Esophagus (tissue), 2 donors: ENCODE data around the gene RIOK2. TPM values are rescaled to one million over a fixed set of nuclear protein-coding genes. Genes with fewer than 3 reads are reported as not detected.

Source experiments
- H3K27ac ChIP-seq, 2 donors: one replicate each; pipeline ENCODE4 v1.5.1; 2013; ENCODE audit warnings: low read depth in 2 of 2, mild to moderate bottlenecking in 2 of 2, inconsistent platforms in 1 of 2, low read length in 1 of 2, moderate library complexity in 1 of 2
- H3K27me3 ChIP-seq, 2 donors: one replicate each; pipeline ENCODE4 v1.6.1; 2013; ENCODE audit warnings: low read length in 2 of 2, control low read depth in 1 of 2, mild to moderate bottlenecking in 1 of 2; ENCODE audit not compliant: insufficient read depth in 2 of 2, control insufficient read depth in 1 of 2
- H3K36me3 ChIP-seq, 2 donors: one replicate each; pipeline ENCODE4 v1.6.1; 2013; ENCODE audit warnings: low read length in 1 of 2; ENCODE audit not compliant: control insufficient read depth in 2 of 2, insufficient read depth in 2 of 2
- H3K4me1 ChIP-seq, 2 donors: one replicate each; pipeline ENCODE4 v1.6.1; 2013; ENCODE audit warnings: low read length in 1 of 2; ENCODE audit not compliant: control insufficient read depth in 2 of 2, insufficient read depth in 2 of 2
- H3K4me3 ChIP-seq, 2 donors: one replicate each; pipeline ENCODE4 v1.5.1; 2013; ENCODE audit warnings: low read length in 2 of 2, mild to moderate bottlenecking in 2 of 2, low read depth in 1 of 2, moderate library complexity in 1 of 2
- H3K9me3 ChIP-seq, 2 donors: one replicate each; pipeline ENCODE4 v1.6.1; 2013; ENCODE audit warnings: mild to moderate bottlenecking in 2 of 2, low read depth in 1 of 2, low read length in 1 of 2, moderate library complexity in 1 of 2; ENCODE audit not compliant: control insufficient read depth in 2 of 2, insufficient read depth in 1 of 2
- WGBS, 2 donors: extraction: QIAGEN DNeasy Blood & Tissue Kit; methylation state at CpG; one replicate each; pipeline ENCODE4 v1.1.7; 2013; 5-methylcytosine and 5-hydroxymethylcytosine counted together
- polyA plus RNA-seq, 2 donors: library from polyadenylated mRNA; stranded (reverse); fragments of 200-250 nt; gene quantifications; one replicate each; pipeline ENCODE4 v1.2.3, GENCODE V29; 2013
- donor health status: healthy with polysubstance abuse.
- donor health status: Bipolar disorder and iron deficiency.

Gene RIOK2
- 10 to 100 TPM in 1 of 2 donors, 1 to 10 TPM in 1; 7.0 to 10.2 TPM for polyA plus RNA-seq

DNA sequence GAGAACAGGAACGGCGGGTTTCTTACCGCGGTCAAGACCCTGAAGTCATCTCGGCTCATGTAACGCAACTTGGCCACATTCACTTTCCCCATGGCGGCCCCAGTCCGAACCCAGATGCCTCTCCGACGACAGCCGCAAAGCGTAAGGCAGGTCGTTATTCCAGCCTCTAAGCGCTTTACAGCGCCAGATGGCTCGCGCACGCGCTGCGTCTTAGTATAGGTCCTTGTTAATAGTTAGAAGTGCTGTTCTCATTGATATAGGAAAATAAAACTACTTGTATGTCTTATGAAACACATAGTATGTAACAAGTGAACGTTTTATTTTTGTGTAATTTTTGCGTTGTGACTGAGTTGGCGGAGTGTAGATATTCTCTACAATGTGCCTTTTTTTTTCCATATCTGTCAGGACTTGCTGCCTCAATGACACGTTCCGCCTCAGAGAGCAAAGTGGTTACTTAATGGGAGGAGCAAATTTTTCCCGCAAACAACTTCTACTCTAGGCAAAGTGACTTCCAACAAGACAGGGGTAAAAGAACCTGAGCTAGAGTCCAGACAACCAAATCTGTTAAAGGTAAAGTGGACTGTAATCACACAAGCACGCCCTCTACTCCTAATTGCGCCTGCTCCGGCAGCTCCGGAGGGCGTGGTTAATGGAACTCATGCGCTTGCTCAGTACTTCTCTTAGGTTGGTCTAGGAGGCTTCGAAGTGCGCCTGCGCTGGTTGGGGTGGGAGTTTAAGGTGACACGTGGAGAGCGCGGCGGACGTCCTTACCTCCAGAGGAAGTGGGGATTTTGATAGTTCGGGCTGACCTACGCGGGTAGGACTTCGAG is at the start of gene RIOK2:
TSS of gene RIOK2 (minus strand) at position 148 of the 830 bp plus-strand sequence. CDS start at position 92, 56 bp downstream.
- Histone ChIP-seq H3K9me3 (no peaks in the 10 kb centered on the region), H3K36me3 (peaks cover 2 to 6% of the 10 kb centered on the region in 2 donors), H3K4me1 (no peaks in the 10 kb centered on the region), H3K27me3 (no peaks in the 10 kb centered on the region), H3K4me3 (peak within 1 kb of the TSS; percentile 80 to 97), H3K27ac (peak within 1 kb of the TSS; percentile 86 to 90)
- WGBS, 2 donors = 0% methylated on average over 44 of the region's 44 CpGs

DNA sequence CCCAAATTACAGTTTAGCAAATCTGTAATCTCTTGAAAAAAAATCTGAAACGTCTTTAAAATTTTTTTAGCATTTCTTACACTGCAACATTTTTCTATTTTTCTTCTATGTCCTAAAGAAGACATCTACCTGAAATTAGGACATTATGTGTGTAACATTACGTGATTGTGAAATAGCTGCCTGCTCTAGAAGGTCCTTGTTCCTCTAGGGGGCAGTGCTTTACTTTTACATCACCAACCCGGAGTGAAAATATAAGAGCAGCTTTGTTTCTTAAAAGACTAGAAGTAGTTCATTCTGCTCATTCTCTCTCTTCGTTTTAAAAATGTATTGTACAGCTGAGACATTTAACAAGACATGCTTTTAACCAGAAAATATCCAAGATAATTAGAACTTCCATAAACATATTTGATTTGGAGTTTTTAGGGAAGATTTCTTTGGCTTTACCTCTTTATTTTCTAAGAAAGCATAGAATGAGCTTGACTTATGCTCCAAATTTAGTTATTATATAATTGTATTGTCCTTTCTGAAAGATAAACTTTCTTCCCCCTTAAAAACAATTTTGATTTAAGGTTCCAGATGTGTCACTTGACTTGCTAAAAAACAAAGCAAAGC is 48.1 kb upstream of the RIOK2 start:
- no peaks in the 10 kb centered on the region for H3K36me3 ChIP-seq

DNA sequence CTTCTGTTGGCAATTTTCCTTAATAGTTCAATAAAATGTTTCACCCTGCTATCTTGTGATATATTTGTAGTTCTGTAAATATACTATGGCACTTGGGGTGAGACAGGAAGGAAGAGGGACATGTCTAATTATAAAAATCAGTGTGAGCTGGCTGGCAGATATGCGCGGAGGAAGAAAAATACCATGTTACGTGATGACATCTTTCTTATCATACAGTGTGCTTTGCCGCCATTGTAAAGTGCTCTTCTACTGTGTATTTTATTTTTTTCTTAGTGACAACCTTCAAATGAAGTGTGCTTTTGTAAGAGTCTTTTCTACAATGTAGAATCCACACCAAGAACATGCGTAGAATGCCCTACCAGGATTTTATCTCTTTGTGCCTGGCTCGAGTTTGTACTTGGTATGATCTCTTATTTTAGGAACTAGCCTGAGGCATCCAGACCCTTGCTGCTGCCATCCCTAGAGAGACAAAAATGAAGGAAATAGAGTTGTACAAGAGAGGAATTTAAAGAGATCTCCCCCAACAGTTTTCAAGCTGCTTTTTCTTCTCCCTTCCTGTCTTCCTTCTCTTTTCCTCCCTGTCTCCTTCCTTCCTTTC is 46.7 kb upstream of the RIOK2 start:
- no peaks in the 10 kb centered on the region for H3K27me3 ChIP-seq

More for the DNA sequence above, 48.1 kb upstream of the RIOK2 start:
- no peaks in the 10 kb centered on the region for H3K9me3 ChIP-seq
- no peak overlapping the region for H3K4me3 ChIP-seq
- H3K4me1 ChIP-seq = no peaks in the 10 kb centered on the region
- H3K27ac ChIP-seq = no peak overlapping the region
- H3K27me3 ChIP-seq = no peaks in the 10 kb centered on the region
- 2 to 5% methylated on average over 4 of the region's 4 CpGs for WGBS, 2 donors

DNA sequence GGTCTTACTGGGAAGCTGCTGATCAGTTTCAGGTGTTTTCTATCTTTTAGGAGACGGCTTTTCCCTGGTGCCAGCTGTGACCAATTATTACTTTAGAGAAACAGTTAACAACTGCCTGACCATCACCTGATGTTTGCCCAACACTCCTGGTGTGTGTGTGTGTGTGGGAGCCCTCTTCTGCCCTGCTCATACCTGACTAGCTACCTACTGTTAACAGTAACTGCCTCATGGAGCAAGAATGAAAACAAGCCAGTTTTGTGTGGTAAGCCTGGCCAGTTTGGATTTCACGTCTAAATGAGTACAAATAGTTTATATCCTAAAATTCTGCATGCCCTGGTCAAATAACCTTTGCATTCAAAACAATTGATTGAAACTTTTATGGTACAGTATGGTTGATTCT is 46.1 kb upstream of the RIOK2 start:
- no peaks in the 10 kb centered on the region for H3K4me1 ChIP-seq
- H3K9me3 ChIP-seq = no peaks in the 10 kb centered on the region
- 67 to 72% methylated on average over 2 of the region's 2 CpGs for WGBS, 2 donors
- no peaks in the 10 kb centered on the region for H3K27me3 ChIP-seq
- H3K27ac ChIP-seq = no peak overlapping the region
- no peak overlapping the region for H3K4me3 ChIP-seq
- no peaks in the 10 kb centered on the region for H3K36me3 ChIP-seq

More for the DNA sequence above, 46.7 kb upstream of the RIOK2 start:
- no peak overlapping the region for H3K4me3 ChIP-seq
- H3K27ac ChIP-seq = no peak overlapping the region
- H3K4me1 ChIP-seq = no peaks in the 10 kb centered on the region
- WGBS, 2 donors = 66 to 71% methylated on average over 6 of the region's 6 CpGs
- no peaks in the 10 kb centered on the region for H3K9me3 ChIP-seq
- no peaks in the 10 kb centered on the region for H3K36me3 ChIP-seq

DNA sequence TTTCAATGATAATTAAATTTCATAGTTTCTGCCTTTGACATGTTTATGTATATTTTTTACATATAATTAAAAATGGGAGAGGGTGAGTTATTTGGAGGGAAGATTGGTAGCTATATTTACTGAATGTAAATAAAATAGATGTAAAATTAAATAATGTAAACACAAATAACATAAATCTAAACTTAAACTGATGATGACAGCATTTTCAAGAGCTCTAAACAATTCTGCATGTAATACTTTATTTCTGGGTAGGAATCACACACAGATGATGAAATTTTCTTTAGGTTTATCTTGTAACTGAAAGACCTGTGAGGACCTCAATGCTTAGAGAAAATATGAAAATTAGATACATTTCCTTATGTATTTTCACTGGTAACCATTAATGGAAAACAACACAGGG is 42.2 kb upstream of the RIOK2 start:
- H3K27ac ChIP-seq = no peak overlapping the region

DNA sequence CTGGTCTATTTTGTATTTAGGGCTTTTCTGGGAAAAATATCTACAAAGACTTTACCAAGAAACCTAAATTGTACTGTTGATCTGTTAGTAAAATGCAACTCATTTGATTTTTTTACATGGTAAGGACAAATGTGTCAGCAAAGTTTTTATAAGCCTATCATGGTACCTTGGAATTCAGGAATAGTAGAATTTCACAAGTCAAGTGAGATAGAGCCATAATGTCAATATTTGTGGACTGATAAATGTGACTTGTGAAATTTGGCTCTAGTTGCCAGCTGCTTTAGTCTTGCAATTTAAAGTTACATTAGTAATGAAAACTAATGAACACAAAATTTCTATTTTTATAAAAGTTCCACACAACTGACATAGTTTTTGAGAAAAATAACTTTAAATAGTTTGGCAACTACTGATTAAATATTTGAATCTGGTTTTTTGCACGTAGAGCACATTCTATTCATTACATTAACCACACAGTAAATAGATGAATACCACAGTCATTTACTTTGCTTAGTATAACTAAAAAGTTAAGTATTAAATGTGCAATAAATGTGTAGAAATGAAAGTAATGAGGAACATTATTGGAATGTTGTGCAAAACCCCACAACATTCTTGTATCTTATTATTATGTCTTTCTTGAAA is 41.2 kb upstream of the RIOK2 start:
- no peaks in the 10 kb centered on the region for H3K36me3 ChIP-seq
- no peak overlapping the region for H3K27ac ChIP-seq

More for the DNA sequence above, 42.2 kb upstream of the RIOK2 start:
- Histone ChIP-seq H3K36me3 (no peaks in the 10 kb centered on the region), H3K4me3 (no peak overlapping the region), H3K9me3 (no peaks in the 10 kb centered on the region), H3K27me3 (no peaks in the 10 kb centered on the region), H3K4me1 (no peaks in the 10 kb centered on the region)

DNA sequence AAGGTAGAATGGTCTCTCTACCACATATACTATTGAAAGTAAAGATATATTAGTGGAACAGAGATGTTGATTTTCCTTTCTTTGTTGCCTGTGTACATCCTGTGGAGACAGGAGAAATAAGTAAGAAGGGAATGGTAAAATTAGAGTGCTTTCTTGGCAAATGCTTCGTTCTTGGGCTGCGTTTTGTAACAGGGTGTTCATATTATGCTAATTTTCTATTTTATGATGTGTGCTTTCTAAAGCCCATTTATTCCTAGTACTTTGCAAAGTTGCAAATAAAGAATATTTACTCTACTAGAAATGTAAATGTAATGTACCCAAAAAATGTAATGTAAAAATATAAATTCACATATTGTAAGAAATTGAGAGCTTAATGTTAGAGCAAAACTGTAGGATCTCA is 40.5 kb upstream of the RIOK2 start:
- no peak overlapping the region for H3K27ac ChIP-seq
- no peak overlapping the region for H3K4me3 ChIP-seq
- H3K9me3 ChIP-seq = no peaks in the 10 kb centered on the region
- H3K27me3 ChIP-seq = no peaks in the 10 kb centered on the region
- no peaks in the 10 kb centered on the region for H3K4me1 ChIP-seq
- H3K36me3 ChIP-seq = no peaks in the 10 kb centered on the region
- WGBS, 2 donors = 85 to 91% methylated on average over 2 of the region's 2 CpGs

More for the DNA sequence above, 41.2 kb upstream of the RIOK2 start:
- Histone ChIP-seq H3K4me1 (no peaks in the 10 kb centered on the region), H3K4me3 (no peak overlapping the region), H3K27me3 (no peaks in the 10 kb centered on the region), H3K9me3 (no peaks in the 10 kb centered on the region)
- 36 to 38% methylated on average over 1 of the region's 1 CpG for WGBS, 2 donors

DNA sequence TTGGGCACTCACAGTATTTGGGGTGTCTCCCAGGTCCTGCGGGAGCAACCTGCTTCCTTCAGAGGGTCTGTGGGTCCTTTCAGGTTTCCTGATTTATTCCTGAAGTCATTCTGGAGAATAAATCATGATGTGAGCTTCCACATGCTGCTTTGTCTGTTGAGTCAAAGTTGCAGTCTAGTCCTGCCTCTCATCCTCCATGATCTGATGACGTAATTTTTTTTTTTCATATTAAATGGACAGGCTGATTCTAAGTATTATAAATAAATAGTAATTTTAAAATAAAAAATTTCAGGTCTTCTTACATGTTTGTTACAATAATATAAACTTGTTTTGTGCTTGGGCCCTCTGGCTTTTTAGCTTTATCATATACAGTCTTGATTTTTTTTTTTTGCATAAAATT is 26.3 kb upstream of the RIOK2 start:
- Histone ChIP-seq H3K36me3 (no peaks in the 10 kb centered on the region), H3K27me3 (no peaks in the 10 kb centered on the region), H3K9me3 (no peaks in the 10 kb centered on the region), H3K27ac (no peak overlapping the region), H3K4me1 (no peaks in the 10 kb centered on the region), H3K4me3 (no peak overlapping the region)
- WGBS, 2 donors = 92 to 94% methylated on average over 2 of the region's 2 CpGs

DNA sequence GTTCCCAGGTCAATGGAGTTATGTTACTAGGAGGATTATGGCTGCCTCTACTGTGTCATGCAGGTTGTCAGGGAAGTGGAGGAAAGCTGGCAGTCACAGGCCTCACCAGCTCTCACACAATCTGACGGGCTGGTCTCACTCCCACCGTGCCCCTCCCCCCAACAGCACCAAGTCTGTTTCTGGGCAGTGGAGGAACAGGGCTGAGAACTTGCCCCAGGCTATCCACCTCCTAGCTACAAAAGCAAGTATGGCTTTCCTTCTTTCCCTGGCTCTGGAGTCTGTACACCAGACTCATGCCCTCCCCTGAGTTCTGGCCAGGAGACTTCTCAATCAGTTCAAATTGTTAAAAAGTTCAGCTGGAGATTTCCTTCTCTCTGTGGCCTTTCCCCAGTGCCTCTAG is 25.7 kb upstream of the RIOK2 start:
- 59 to 68% methylated on average over 2 of the region's 2 CpGs for WGBS, 2 donors

More for the DNA sequence above, 25.7 kb upstream of the RIOK2 start:
- H3K9me3 ChIP-seq = no peaks in the 10 kb centered on the region
- no peaks in the 10 kb centered on the region for H3K27me3 ChIP-seq
- no peak overlapping the region for H3K27ac ChIP-seq
- H3K36me3 ChIP-seq = no peaks in the 10 kb centered on the region
- no peaks in the 10 kb centered on the region for H3K4me1 ChIP-seq
- no peak overlapping the region for H3K4me3 ChIP-seq
